Activated T-helper 1 cell treated with Interleukin-2 at 50 U/mL for 16 hours (primary cell): Measurements from ENCODE around the gene ASCL2.

ENCODE experiments used
- DNase-seq: peaks from one replicate; pipeline ENCODE4 v3.0.0-alpha.2; 2020; ENCODE audit warnings: low read depth

Gene ASCL2, protein sequence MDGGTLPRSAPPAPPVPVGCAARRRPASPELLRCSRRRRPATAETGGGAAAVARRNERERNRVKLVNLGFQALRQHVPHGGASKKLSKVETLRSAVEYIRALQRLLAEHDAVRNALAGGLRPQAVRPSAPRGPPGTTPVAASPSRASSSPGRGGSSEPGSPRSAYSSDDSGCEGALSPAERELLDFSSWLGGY

DNA sequence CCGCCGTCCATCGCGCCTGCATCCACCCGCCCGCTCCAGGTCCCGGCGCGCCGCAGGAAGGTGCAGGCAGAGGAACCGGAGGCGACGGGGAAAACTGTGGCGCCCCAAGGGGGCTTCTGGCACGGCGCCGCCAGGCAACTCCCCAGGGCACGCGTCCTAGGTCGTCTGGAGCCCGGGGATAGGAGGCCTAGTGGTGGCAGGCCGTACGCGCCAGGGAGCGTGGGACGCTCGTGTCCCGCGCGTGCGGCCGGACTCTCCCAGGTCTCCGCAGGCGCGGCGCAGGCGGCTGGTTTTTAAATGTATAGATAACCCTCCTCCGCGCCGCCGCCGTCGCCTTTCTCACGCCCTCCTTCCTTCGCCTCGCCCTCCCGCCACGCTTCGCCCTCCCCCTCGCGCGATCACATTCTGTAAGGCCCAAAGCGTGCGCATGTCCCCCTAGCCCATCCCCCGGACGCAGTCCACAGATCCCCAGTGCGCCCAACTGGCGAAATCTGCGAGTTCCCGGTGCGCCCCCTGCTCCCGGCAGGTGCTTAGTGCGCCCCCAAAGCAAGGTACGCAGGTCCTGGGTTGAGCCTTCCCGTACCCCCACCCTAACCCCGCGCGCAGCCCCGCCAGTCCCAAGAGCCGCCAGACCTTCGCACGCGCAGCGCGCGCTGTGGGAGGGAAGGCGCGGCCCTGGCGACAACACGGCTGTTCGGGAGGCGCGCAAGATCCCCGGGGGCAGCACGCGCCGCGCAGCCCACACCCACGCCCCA, at the start of gene ASCL2:
ASCL2 (minus strand) TSS at position 267 of the 755 bp plus-strand sequence; CDS start at position 11, 256 bp downstream.
- DNase-seq, result no peak

DNA sequence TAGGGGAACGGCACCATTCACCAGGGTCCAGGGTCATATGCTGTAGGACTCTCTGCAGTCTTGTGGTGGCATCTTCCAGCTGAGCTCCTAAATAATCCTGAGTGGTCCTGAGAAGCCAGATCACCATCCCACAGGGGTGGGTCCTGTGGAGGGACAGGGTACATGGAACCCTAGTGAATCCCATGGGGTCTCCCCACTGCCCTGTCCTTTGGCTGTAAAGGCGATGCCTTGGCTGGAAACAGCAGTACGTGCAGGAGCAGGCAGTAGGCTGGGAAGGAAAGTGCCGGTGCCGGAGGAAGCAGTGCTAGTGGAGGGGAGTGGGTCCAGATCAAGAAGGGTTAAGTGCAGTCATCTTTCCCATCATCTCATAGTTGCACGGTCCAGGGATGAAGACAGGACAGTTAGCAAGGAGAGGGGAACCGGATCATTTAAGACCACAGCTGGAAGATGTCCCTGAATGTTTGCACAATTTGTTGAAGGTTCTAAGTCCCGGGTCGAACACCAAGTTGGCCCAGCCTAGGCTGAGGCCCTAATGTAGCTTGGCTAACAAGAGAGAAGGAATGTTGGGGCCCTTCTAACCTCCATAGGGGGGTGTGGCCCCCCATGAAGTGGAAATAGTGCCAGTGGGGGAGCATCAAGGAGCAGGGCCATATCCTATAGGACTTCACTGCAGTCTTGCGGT, 49.5 kb upstream of the ASCL2 start:
- DNase-seq, result no peak

DNA sequence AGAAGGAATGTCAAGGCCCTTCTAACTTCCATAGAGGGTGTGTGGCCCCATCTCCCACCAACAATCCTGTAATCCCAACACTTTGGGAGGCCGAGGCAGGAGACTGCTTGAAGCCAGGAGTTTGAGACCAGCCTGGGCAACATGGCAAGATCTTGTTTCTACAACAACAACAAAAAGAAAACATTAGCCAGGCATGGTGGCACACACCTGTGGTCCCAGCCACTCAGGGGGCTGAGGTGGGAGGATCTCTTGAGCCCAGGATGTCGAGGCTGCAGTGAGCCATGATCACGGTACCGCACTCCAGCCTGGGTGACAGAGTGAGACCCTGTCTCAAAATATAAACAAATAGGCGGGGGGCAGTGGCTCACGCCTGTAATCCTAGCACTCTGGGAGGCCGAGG, 48.3 kb upstream of the ASCL2 start:
- DNase-seq, result no peak

GRCh38 chr11:2318123-2318522, 47.7 kb upstream of the ASCL2 start:
- DNase-seq, result no peak

DNA sequence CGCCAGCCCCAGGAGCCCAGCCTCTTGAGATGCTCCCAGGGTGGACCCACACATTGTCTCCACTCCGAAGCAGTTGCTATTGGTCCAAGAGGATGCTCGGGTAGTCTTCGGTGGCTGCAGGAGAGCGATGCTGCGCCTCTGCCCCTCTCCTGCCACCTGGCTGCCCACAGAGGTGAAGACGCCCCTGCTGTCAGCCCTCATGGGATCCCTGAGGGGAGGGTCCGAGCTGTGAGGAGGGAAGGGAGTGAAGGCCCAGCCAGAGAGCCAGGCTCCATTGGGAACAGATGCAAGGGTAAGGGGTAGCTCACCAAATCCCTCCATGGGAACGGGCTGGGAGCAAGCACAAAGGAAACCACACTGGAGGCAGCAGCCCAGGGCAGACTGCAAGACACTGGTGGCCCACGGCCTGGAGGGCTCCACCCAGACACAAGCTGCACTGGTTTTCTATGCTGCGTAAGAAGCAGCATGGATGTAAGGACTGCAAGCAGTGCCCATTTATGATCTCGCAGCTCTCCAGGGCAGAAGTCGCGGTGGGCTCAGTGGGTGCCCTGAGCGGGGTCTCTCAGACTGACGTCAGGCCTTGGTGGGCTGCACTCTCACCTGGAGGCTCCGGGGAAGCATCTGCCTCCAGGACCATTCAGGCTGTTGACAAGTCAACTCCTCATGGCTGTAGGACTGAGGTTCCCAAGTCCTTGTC, 47.1 kb upstream of the ASCL2 start:
- no peak for DNase-seq

- no peak for DNase-seq
These were observed 46.5 kb upstream of the ASCL2 start for GRCh38 chr11:2316963-2317244.

DNA sequence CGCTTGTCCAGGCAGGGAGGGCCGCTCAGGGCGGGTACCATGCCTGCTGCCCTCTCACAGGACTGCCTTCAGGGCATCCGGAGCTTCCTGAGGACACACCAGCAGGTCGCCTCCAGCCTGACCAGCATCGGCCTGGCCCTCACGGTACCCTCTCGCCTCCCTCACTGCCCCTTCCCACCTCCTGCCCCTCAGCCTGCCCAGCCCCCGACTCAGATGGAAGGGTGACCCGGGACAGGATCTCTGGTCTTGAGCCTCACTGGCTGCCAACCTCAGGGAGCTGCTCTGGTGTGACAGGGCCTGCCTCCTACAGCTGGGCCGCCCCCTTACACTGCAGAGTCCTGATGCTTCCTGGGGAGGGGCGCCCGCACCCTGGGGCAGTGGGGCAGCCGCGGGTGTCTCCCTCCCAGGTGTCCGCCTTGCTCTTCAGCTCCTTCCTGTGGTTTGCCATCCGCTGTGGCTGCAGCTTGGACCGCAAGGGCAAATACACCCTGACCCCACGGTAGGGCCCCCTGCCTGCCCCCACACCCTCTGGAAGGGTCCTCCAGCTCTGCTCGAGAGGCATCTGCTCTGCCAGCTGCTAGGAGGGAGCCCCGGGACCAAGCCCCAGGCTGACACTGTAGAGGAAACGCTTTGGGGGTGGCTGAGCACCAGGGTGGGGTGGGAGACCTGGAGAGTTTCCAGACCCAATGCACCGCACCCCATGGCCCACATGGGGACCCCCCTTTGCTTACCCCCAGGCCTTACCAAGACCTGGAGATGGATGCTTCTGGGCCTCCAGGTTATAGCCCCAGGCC, 46.0 kb upstream of the ASCL2 start:
- DNase-seq, result no peak

- DNase-seq, result no peak
These were observed 45.2 kb upstream of the ASCL2 start for GRCh38 chr11:2315395-2316168.

- DNase-seq, result no peak
These were observed 44.4 kb upstream of the ASCL2 start for GRCh38 chr11:2314525-2315394.

DNA sequence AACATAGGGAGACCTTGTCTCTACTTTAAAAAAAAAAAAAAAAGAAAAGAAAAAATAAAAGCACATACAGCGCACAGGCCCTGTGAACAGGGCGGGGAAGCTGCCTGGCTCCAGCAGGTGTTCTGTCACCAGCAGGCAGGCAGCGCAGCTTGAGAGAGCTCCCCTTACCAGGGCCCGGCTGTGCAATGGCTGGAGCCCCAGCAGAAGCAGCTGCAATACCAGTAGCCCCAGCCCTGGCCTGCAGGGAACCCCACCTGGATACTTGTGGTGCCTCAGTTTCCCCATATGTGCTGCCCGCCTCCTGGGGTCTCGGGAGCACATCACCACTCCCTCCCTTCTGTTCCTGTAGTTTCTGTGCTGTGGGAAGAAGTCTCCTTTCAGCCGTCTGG, 43.7 kb upstream of the ASCL2 start:
- no peak for DNase-seq

DNA sequence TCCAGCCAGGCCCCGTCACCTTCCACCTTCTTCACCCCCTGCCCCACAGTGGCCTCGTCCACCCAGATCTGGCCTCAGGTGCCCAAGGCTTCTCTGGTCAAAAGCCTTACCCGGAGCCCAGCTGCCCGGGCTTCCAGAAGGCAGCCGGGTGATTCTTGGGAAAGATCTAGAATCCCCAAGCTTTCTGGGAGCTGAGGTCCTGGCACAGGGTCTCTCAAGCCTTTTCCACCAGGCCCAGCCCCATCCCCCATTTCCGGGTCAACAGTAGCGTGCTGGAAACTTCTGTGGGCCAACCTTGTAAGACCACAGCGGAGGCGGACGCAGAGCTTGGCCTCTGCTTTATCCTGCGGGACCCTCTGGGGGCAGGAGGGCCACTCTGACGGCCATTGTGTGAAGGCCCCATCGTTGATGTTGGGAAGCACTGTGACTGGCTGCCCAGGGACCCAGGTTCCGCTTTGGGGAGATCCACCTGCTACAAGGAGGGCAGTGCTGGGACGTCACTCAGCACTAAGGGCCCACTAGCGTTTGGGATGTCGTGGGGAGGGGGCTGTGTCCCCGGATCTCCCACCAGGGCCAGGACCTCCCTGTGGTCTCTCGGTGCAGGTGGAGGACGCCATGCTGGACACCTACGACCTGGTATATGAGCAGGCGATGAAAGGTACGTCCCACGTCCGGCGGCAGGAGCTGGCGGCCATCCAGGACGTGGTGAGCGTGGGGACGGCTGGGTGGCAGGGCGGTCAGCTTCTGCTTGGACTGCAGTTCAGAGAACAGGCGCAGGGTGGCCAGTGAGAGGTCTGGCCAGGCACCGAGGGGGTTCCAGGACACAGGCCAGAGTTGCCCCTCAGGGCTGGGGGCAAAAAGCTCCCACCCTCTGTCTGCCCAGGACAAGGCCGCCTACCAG, 42.9 kb upstream of the ASCL2 start:
- DNase-seq, result no peak

DNA sequence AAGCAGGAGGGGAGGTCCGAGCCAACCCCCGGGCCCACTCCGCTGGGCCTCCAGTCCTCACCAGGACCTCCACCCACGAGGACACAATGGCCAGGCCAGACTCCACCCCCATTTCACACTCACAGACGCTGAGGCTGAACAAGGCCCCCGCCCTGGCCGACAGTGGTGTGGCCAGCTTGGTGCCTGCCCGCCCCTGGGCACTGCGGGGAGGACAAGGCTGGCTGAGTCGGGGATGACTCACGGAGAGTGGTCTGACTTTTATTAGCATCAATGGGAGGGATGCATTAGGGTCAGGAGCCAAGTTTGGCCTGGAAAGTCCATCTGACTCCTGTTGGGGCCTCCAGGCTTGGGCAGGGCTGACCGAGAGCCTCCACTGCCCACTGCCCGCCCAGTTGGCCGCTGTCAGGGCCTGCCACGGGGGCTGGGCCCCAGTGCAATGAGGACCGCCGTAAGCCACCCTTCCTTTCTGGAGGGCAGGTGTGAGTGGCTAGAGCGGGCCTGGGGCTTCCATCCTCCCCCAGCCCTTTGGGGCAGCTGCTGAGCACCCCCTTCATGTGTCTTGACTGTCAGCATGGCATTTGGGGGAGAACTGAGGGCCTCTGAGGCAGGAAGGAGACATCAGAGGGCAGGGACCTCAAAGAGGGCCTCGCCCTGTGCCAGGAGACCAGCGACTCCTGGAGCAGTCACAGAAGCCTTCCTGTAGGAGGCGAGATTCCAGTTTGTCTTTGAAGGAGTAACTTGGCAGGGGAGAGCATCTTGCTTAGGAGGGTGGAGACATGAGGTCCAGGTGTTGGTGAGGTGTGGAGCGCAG, 42.0 kb upstream of the ASCL2 start:
- DNase-seq, result no peak

- no peak for DNase-seq
These were observed 41.2 kb upstream of the ASCL2 start for GRCh38 chr11:2311353-2312133.

GRCh38 chr11:2310786-2311352, 40.5 kb upstream of the ASCL2 start:
- DNase-seq, result no peak

GRCh38 chr11:2310073-2310785, 39.8 kb upstream of the ASCL2 start:
- no peak for DNase-seq

GRCh38 chr11:2309251-2310072, 39.1 kb upstream of the ASCL2 start:
- no peak for DNase-seq
